ENCODE results near the gene TXNDC2. TPM values are rescaled to one million over a fixed set of nuclear protein-coding genes. Genes with fewer than 3 reads are reported as not detected.

Gene TXNDC2
- total RNA-seq, 1 donor, result under 0.01 TPM

DNA sequence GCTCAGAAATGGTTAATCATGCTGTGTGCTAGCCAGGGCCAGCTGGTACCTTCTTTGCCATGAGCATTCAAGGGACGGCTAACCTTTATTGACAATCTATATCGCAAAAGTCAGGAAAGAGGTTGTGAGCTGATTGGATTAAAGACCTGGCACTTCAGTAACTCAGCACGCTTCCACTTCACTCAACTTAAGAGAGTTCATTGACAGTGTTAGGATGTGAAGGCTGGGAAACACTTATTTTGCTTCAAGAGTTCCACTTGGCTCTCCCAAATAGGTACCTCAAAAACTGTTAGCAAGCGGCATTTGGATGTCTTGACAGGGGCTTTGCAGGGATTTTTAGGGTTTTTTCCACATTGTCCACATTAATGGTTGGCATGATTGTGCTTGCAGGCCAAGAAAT, 25.1 kb upstream of the TXNDC2 start:
- DNase-seq (ENCODE audit: low read depth), result no peak
- H3K4me3 ChIP-seq (ENCODE audit: low read depth, low read length), result no peak overlapping the region
- TF ChIP-seq, protein P1, sequence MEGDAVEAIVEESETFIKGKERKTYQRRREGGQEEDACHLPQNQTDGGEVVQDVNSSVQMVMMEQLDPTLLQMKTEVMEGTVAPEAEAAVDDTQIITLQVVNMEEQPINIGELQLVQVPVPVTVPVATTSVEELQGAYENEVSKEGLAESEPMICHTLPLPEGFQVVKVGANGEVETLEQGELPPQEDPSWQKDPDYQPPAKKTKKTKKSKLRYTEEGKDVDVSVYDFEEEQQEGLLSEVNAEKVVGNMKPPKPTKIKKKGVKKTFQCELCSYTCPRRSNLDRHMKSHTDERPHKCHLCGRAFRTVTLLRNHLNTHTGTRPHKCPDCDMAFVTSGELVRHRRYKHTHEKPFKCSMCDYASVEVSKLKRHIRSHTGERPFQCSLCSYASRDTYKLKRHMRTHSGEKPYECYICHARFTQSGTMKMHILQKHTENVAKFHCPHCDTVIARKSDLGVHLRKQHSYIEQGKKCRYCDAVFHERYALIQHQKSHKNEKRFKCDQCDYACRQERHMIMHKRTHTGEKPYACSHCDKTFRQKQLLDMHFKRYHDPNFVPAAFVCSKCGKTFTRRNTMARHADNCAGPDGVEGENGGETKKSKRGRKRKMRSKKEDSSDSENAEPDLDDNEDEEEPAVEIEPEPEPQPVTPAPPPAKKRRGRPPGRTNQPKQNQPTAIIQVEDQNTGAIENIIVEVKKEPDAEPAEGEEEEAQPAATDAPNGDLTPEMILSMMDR (IDR thresholded peaks at IDR 0.05; ENCODE audit: insufficient read depth, low read depth, low read length), result no peak

DNA sequence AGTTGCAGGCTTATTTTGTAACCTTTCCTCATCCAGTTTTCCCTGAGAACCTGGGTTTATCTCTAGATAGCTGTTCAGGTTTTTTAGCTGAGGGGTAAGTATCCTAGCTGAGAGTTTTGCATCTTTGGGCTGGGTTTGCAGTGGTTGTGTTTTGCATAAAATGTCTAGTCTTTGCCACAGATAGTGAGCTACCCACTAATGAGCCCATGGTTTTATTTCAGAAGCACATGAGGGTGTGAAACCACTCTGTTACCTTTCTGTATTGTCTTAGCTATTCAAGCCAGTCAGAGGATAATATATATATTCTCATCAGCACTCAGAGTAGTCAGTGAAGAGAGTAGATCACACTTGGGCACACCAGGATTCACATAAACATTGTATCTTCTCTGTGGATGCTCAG, 24.6 kb upstream of the TXNDC2 start:
- TF ChIP-seq, protein P1 (IDR thresholded peaks at IDR 0.05; ENCODE audit: insufficient read depth, low read depth, low read length), result no peak
- no peak for DNase-seq (ENCODE audit: low read depth)
- H3K4me3 ChIP-seq (ENCODE audit: low read depth, low read length), result no peak overlapping the region

DNA sequence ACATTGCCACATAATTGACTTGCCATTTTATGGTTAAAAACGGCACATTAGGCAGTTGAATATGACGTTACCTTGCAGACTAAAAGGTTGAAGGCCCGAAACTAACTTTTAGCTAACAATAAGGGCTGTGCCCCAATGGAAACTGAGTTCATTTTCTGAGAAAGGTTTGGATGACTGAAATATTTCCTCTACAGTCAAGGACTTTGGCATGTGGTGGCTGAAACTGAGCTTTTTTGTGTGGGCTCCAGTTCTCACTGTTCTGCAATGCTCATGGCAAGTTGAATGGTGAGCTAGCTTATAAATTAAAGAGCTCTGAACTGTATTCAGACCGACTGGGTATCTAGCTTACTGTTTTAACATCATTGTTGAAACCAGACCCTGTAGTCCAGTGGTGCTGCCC, 23.8 kb upstream of the TXNDC2 start:
- no peak for DNase-seq (ENCODE audit: low read depth)
- TF ChIP-seq, protein P1 (IDR thresholded peaks at IDR 0.05; ENCODE audit: insufficient read depth, low read depth, low read length), result no peak
- no peak overlapping the region for H3K4me3 ChIP-seq (ENCODE audit: low read depth, low read length)

DNA sequence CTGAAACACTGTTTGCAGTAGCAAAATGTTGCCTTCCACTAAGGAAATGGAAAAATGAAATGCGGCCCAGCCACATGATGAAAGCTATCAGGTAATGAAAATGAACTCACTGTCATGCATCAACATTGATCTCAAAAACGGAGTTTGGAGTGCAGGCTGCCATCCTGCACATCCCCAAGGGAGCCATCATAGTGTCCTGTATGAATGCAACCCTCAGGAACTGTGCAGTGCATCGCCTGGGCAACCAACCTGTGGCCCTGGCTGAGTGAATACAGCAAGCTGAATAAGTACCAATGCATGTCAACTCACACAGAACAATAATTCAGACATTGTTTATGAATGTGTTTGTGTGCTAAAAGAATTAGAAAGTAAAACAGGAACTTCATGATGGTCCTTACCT, 23.1 kb upstream of the TXNDC2 start:
- H3K4me3 ChIP-seq (ENCODE audit: low read depth, low read length), result no peak overlapping the region
- no peak for DNase-seq (ENCODE audit: low read depth)
- TF ChIP-seq, protein P1 (IDR thresholded peaks at IDR 0.05; ENCODE audit: insufficient read depth, low read depth, low read length), result no peak

DNA sequence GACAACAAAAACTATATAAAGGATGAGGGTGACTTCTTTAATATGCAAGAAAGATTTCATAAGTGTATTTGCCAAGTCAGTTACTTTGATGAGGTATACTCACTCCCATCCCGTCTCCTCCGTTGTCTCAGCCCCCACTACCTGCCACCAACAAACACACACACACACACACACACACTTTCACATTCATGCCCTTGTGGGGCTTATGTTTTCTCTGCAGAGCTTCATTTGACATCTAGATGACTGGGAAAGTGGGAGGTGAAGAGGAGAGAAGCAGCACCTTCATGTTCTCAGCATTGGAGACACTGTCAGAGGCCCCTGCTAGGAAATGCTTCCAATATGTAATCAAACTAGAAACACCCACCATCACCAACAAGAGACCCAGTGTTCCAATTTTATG, 22.5 kb upstream of the TXNDC2 start:
- TF ChIP-seq, protein P1 (IDR thresholded peaks at IDR 0.05; ENCODE audit: insufficient read depth, low read depth, low read length), result no peak
- no peak for DNase-seq (ENCODE audit: low read depth)
- no peak overlapping the region for H3K4me3 ChIP-seq (ENCODE audit: low read depth, low read length)

DNA sequence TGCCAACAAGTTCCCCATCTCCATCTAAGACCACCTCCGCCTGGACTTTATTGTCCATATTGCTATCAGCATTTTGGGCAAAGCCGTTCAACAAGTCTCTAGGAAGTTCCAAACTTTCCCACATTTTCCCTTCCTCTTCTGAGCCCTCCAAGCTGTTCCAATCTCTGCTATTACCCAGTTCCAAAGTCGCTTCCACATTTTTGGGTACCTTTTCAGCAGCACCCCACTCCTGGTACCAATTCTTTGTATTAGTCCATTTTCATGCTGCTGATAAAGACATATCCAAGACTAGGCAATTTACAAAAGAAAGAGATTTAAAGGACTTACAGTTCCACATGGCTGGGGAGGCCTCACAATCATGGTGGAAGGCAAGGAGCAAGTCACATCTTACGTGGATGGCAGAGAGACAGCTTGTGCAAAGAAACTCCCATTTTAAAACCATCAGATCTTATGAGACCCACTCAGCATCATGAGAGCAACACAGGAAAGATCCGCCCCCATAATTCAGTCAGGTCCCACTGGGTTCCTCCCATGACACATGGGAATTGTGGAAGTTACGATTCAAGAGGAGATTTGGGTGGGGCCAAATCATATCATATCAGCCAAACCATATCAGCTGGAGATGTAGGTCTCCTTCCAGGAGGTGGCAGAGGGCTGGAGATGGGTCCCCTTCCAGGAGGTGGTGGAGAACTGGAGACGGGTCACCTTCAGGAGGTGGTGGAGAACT, 19.8 kb upstream of the TXNDC2 start:
- no peak for DNase-seq (ENCODE audit: low read depth)
- TF ChIP-seq, protein P1 (IDR thresholded peaks at IDR 0.05; ENCODE audit: insufficient read depth, low read depth, low read length), result no peak
- no peak overlapping the region for H3K4me3 ChIP-seq (ENCODE audit: low read depth, low read length)

DNA sequence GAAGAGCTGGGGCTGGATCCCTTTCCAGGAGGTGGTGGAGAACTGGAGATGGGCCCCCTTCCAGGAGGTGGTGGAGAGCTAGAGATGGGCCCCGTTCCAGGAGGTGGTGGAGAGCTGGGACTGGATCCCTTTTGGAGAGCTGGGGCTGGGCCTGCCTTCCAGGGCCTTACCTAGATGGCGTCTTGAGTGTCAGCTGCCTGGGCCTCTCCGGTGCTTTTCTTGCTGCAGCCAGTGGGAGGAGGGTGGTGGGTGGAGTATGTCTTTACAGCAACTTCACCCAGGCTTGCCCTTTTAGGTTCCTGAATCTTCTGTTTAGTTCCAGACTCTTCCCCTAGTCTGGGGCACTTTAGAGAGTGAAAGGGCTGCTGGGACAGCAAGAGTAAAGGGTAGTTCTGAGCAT, 19.1 kb upstream of the TXNDC2 start:
- no peak for DNase-seq (ENCODE audit: low read depth)
- TF ChIP-seq, protein P1 (IDR thresholded peaks at IDR 0.05; ENCODE audit: insufficient read depth, low read depth, low read length), result no peak

More for the DNA sequence above, 19.1 kb upstream of the TXNDC2 start:
- H3K4me3 ChIP-seq (ENCODE audit: low read depth, low read length), result no peak overlapping the region
